HepG2 (cell line): ENCODE measurements around the gene ITGB7. TPM values are rescaled to one million over a fixed set of nuclear protein-coding genes. Genes with fewer than 3 reads are reported as not detected.

Experiments used
- ARID2 ChIP-seq: sonication (generic); formaldehyde crosslinking; IDR thresholded peaks from 2 replicates; pipeline ENCODE4 v1.8.1; 2022; ENCODE audit warnings: mild to moderate bottlenecking, missing genetic modification reagents, borderline replicate concordance
- ERF ChIP-seq: IDR thresholded peaks from 2 replicates; pipeline ENCODE4 v1.6.1; 2018; ENCODE audit warnings: missing biosample characterization, missing genetic modification reagents
- NFE2 ChIP-seq: sonication (generic); formaldehyde crosslinking; IDR thresholded peaks from 2 replicates; pipeline ENCODE4 v1.4.0; 2020; ENCODE audit warnings: missing genetic modification reagents
- NONO ChIP-seq, 2 experiments: fragments of 450-650 bp in 1 of 2; sonication (generic) in 1 of 2; formaldehyde crosslinking in 1 of 2; IDR thresholded peaks in 1 of 2; conservative IDR thresholded peaks in 1 of 2; 2 replicates each; pipeline versions ENCODE4 v1.6.1 to v1.8.0; 2017 to 2022; ENCODE audit warnings: mild to moderate bottlenecking in 1 of 2, missing genetic modification reagents in 1 of 2, moderate library complexity in 1 of 2
- NR1H2 ChIP-seq: sonication (generic); formaldehyde crosslinking; IDR thresholded peaks from 2 replicates; pipeline ENCODE4 v1.8.1; 2022; ENCODE audit warnings: low read depth, missing genetic modification reagents, borderline replicate concordance
- PAXIP1 ChIP-seq: sonication (generic); formaldehyde crosslinking; conservative IDR thresholded peaks from 2 replicates; pipeline ENCODE4 v1.4.0; 2020; ENCODE audit warnings: mild to moderate bottlenecking, missing genetic modification reagents, moderate library complexity
- RXRA ChIP-seq: sonication (generic); formaldehyde crosslinking; IDR thresholded peaks from 2 replicates; pipeline ENCODE4 v1.5.1; 2020; ENCODE audit warnings: missing genetic modification reagents
- ZBTB43 ChIP-seq: sonication (generic); formaldehyde crosslinking; conservative IDR thresholded peaks from 2 replicates; pipeline ENCODE4 v1.4.0; 2020; ENCODE audit warnings: missing genetic modification reagents
- ZBTB7B ChIP-seq: sonication (generic); formaldehyde crosslinking; IDR thresholded peaks from 2 replicates; pipeline ENCODE4 v1.4.0; 2020; ENCODE audit warnings: missing genetic modification reagents
- ZC3H4 ChIP-seq: sonication (generic); formaldehyde crosslinking; IDR thresholded peaks from 2 replicates; pipeline ENCODE4 v1.4.0; 2020; ENCODE audit warnings: missing genetic modification reagents, borderline replicate concordance
- polyA plus RNA-seq, 8 experiments: library from polyadenylated mRNA; depleted of rRNA in 3 of 8; stranded (reverse) in 7 of 8; unstranded in 1 of 8; fragments of >200 nt; fragmentation: Illumina TruSeq in 4 of 8; extraction: Trizol in 4 of 8; gene quantifications; 2 replicates each; pipeline versions ENCODE4 v1.2.1 to v1.2.3, GENCODE V29; 2011 to 2016; ENCODE audit warnings: low read depth in 4 of 8, missing spikeins in 1 of 8, mixed read lengths in 1 of 8; ENCODE audit not compliant: insufficient read depth in 1 of 8
- total RNA-seq, 5 experiments: library from RNA; depleted of rRNA; stranded (reverse); fragments of >200 nt; fragmentation: Illumina TruSeq; extraction: Trizol; gene quantifications; 2 replicates each; pipeline ENCODE4 v1.2.3, GENCODE V29; 2016; ENCODE audit warnings: low read depth in 1 of 5

Gene ITGB7
- total and polyA plus RNA-seq, 2 of the 13 experiments (the other 11 are each of a cell fraction or from before 2014, with no cell fraction given), result 0.16 to 0.18 TPM

GRCh38 chr12:53193985-53194716 lies 12.9 kb downstream of the ITGB7 start (continued):
- TF ChIP-seq PAXIP1 (peak; percentile 39; the same call in 1 of the 2 replicates), NFE2 (no peak), RXRA (CRISPR knock-in tag) (0 out of 2 replicates have a peak, but pooled peaks have one; percentile 16), ZC3H4 (no peak), ARID2 (CRISPR knock-in tag) (no peak), ERF (CRISPR knock-in tag) (no peak), ZBTB7B (CRISPR knock-in tag) (peak; percentile 35; the same call in 1 of the 2 replicates), NR1H2 (CRISPR knock-in tag) (no peak), NONO (IDR thresholded peaks at IDR 0.05) (no peak), NONO (CRISPR knock-in tag; conservative IDR thresholded peaks at IDR 0.05) (peak; percentile 34), ZBTB43 (no peak)
- TF ChIP-seq, all 625 proteins: peak for 10
